Measurements from ENCODE around the gene AKAP8.
"Not testable (repeated sequence)": the region's sequence is repeated elsewhere in the genome, so short reads cannot be mapped to it uniquely, and the experiment has no call there.

AKAP8 gene

GRCh38 chr19:15403151-15403531 is 23.6 kb upstream of the AKAP8 start:
- DNase-seq, result no peak

- no peak for DNase-seq
These were observed 23.0 kb upstream of the AKAP8 start for GRCh38 chr19:15402411-15403150.

GRCh38 chr19:15401397-15401710 is 21.8 kb upstream of the AKAP8 start:
- no peak for DNase-seq

GRCh38 chr19:15400521-15401396 is 21.2 kb upstream of the AKAP8 start:
- DNase-seq, result no peak

- no peak for DNase-seq
These were observed 20.0 kb upstream of the AKAP8 start for GRCh38 chr19:15399635-15400034.

- DNase-seq, result no peak
These were observed 19.6 kb upstream of the AKAP8 start for GRCh38 chr19:15399234-15399515.

GRCh38 chr19:15398501-15399233 is 19.1 kb upstream of the AKAP8 start:
- no peak for DNase-seq

- no peak for DNase-seq
These were observed 18.2 kb upstream of the AKAP8 start for GRCh38 chr19:15397782-15398181.

- no peak for DNase-seq
These were observed 17.6 kb upstream of the AKAP8 start for GRCh38 chr19:15397236-15397635.

- DNase-seq, result no peak
These were observed 16.8 kb upstream of the AKAP8 start for GRCh38 chr19:15396436-15396835.

- not testable (repeated sequence) for DNase-seq
These were observed 15.7 kb upstream of the AKAP8 start for GRCh38 chr19:15395251-15395650.

- DNase-seq, result no peak
These were observed 14.8 kb upstream of the AKAP8 start for GRCh38 chr19:15394426-15394825.

GRCh38 chr19:15393963-15394362 is 14.4 kb upstream of the AKAP8 start:
- no peak for DNase-seq

- no peak for DNase-seq
These were observed 11.2 kb upstream of the AKAP8 start for GRCh38 chr19:15390814-15391213.

GRCh38 chr19:15381864-15382263 is 2.3 kb upstream of the AKAP8 start:
- DNase-seq, result no peak

GRCh38 chr19:15381429-15381828 is 1.8 kb upstream of the AKAP8 start:
- DNase-seq, result no peak

GRCh38 chr19:15379999-15380647 is 536 bp upstream of the AKAP8 start:
- no peak for DNase-seq

GRCh38 chr19:15378534-15379082 is 979 bp downstream of the AKAP8 start:
- peak; percentile 69 for DNase-seq

- DNase-seq, result no peak
These were observed 4.7 kb downstream of the AKAP8 start for GRCh38 chr19:15374796-15375440.

- no peak for DNase-seq
These were observed 5.4 kb downstream of the AKAP8 start for GRCh38 chr19:15374105-15374651.

- DNase-seq, result no peak
These were observed 5.9 kb downstream of the AKAP8 start for GRCh38 chr19:15373644-15374043.

- DNase-seq, result no peak
These were observed 6.7 kb downstream of the AKAP8 start for GRCh38 chr19:15372891-15373301.
